DND-41 (cell line): ENCODE results near the gene TAOK3.

Experiments used
- EZH2 ChIP-seq: IDR thresholded peaks from 3 replicates; pipeline ENCODE4 v1.6.1; 2012; ENCODE audit warnings: borderline replicate concordance, low read depth, mild to moderate bottlenecking, moderate library complexity, low read length, inconsistent platforms; ENCODE audit not compliant: severe bottlenecking
- TF ChIP-seq, protein P1 (sequence below): IDR thresholded peaks from 2 replicates; pipeline ENCODE4 v1.5.1; 2012; ENCODE audit warnings: borderline replicate concordance, low read length, moderate library complexity, mild to moderate bottlenecking; ENCODE audit not compliant: poor library complexity, severe bottlenecking; ENCODE audit errors: extremely low read depth

- TF ChIP-seq, protein P1, sequence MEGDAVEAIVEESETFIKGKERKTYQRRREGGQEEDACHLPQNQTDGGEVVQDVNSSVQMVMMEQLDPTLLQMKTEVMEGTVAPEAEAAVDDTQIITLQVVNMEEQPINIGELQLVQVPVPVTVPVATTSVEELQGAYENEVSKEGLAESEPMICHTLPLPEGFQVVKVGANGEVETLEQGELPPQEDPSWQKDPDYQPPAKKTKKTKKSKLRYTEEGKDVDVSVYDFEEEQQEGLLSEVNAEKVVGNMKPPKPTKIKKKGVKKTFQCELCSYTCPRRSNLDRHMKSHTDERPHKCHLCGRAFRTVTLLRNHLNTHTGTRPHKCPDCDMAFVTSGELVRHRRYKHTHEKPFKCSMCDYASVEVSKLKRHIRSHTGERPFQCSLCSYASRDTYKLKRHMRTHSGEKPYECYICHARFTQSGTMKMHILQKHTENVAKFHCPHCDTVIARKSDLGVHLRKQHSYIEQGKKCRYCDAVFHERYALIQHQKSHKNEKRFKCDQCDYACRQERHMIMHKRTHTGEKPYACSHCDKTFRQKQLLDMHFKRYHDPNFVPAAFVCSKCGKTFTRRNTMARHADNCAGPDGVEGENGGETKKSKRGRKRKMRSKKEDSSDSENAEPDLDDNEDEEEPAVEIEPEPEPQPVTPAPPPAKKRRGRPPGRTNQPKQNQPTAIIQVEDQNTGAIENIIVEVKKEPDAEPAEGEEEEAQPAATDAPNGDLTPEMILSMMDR, result no peak
- TF ChIP-seq EZH2, result no peak
These were observed 182.4 kb downstream of the TAOK3 start for GRCh38 chr12:118190266-118190665.
